Activated CD8-positive, alpha-beta memory T cell treated with anti-CD3 and anti-CD28 coated beads for 1 hour (primary cell): Measurements from ENCODE around the gene SH3TC1.

Experiments used
- DNase-seq, 2 donors: peaks; one replicate each; pipeline ENCODE4 v3.0.0-alpha.2; 2020; ENCODE audit warnings: low read depth in 1 of 2; ENCODE audit errors: extremely low read depth in 1 of 2

SH3TC1 gene

DNA sequence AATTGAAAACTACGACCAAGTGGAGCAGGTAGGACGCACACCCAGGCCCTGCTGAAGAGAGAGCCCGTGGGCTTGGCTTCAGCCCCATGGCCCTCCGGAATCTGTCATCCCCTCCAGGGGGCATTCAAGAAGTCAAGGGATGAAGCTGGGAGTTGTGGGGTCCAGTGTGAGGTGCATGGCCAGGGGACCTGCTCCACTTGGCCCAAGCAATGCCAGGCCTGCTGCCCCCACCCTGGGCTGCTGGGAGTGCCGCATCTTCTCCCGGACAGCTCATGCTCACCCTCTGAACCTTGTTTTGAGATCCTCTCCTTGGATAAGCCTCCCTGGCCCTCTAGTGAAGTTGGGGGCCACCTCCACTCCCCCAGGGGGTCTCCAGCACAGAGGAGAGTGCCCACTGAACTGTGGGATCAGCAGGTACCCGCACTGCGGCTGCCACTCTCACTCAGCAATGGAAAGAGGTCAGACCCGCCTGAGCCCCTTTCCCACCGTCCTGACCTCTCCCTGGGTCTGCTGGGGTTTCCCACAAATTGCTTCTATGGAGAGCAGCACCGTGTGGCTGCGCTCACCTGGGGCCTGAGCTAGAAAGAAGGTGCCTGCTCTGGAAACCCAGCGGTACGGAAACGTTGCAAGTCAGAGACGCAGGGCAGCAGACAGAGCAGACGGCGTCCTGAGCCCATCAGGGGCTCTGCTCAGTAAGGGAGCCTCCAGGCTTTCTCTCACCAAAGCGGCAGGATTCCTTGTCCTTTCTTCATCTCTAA, 35.5 kb upstream of the SH3TC1 start:
- DNase-seq: no peak

GRCh38 chr4:8164194-8164565, 34.9 kb upstream of the SH3TC1 start:
- no peak for DNase-seq

GRCh38 chr4:8164687-8165086, 34.4 kb upstream of the SH3TC1 start:
- DNase-seq: no peak

DNA sequence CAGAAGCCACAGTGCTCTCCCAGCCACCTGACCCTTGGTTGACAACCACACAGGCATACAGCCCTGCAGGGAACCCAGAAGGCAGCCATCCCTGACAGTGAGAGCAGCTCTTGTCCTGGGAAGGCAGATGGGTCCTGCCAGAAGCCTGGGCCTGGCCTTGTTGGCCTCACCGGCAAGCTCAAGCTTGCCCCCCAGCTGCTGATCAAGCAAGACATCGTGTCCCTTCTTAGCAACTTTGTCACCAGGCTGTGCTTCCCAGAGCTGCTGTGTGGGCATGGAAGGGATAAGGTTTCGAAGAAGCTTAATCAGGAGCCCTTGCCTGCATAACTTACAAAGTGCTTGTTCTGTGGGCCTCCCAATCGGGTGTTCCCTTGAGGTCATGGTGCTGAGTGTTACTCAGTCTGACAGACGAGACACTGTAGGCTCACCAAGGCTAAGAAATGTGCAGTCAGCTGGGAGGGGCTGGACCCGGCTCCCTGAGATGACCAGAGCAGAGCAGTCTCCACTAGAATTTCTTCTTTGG, 33.7 kb upstream of the SH3TC1 start:
- DNase-seq: no peak

DNA sequence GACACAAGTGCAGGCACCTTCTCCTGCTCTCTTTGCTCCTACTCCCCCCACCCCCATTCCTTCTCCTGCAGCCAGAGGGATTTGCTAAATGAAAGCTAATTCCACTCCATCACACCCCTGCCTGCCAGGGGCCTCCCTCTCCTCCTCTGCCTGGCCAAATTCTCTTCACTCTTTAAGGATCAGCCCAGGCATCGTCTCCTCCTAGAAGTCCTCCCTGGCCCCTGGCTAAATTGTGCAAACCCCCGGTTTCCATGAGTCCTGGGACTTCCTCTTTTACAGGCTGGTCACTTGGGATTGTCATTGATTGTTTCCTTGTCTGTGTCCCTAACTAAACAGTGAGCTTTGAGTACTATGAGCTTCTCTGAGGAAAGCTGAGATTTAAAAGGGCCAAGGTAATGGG, 31.8 kb upstream of the SH3TC1 start:
- no peak for DNase-seq

- no peak for DNase-seq
Measured at GRCh38 chr4:8167815-8168214, 31.3 kb upstream of the SH3TC1 start.

DNA sequence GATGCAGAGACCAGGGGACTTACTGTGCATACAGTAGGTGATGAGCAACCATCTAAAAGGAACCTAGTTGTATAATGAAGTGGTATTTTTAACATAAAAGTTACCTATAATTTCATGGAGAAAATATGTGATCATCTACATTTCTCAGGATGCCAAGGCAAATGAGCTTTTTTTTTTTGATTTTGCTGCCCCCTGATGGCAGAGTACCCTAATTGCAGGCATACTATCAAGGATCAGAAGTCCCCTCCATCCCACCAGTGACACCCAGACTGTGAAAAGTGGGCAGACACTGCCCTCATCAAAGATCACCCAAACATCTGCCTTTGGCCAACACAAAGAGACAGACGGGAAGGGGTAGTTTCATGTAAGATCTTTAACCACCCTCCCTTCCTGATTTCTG, 30.9 kb upstream of the SH3TC1 start:
- DNase-seq: no peak

DNA sequence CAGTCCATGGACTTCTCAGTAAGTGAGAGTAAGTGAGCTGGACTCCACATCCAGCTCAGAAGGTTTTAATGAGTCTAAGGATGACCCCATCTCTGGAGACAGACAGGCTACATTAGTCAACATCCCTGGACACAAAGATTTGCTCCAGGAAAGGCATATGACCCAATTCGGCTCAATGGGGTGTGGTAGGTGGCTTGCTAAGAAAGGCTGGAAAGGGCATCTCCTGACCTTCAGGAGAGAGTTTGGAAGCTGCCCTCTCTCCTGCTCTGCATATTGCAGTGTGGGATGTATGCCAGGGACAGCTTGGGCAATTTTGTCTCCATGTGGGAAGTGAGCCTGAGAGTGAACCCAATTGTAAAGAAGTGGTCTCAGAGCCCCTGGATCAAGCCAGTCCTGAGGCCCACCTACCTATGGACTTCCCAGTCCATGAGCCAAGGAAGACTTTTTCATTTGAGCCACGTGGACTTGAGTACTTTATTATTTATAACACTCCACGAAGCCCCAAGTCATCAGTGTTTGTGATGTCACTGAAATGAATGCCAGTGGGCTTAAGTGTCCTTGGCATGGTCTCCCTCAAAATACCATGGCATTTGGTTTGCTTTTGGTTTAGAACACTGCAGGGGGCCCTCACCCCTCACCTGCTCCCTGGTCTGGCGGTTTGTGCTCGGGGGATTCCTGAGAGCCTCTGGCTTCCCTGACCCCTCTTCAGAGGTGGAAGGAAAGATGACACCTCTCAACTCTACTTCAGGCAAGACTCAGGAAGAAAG, 30.1 kb upstream of the SH3TC1 start:
- no peak for DNase-seq

GRCh38 chr4:8169763-8170162, 29.3 kb upstream of the SH3TC1 start:
- DNase-seq: no peak

DNA sequence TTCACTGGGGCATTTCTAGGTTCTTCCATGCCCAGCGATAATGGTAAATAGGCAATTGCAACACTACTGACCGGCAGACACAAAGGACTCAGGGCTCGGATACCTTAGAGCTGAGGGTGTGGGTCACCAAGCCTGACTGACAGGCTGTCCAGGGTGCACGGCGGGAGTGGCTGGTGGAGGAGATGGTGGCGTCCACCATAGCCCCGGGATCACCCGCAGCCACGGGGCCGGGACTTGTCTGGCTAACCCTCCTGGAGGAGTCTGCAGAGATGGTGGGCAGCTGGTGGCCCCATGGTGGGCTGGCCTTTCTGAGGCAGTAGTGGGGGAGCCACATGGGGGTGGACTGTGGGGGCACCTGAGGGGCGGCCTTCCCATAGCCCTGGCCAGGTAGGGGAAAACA, 28.7 kb upstream of the SH3TC1 start:
- DNase-seq: no peak

DNA sequence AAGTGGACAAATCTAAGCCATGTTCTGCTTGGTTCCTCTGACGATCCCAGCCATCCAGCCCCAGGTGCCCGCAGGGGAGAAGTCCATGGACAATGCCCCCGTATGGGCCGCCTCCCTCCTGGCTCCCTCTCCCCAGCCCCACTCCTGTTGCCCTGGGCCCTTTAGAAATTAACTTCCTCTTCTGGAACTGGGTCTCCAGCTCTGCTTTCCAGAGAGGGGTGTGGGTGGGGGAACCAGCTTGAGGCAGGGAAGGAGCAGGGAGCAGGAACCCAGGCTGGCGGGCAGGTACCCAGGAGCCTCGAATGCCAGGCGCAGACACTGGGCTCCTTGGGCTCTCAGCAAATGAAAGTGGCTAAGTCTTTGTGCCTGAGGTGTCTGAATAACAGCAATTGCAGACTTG, 27.8 kb upstream of the SH3TC1 start:
- no peak for DNase-seq

GRCh38 chr4:8171984-8172924, 26.8 kb upstream of the SH3TC1 start:
- DNase-seq: no peak

DNA sequence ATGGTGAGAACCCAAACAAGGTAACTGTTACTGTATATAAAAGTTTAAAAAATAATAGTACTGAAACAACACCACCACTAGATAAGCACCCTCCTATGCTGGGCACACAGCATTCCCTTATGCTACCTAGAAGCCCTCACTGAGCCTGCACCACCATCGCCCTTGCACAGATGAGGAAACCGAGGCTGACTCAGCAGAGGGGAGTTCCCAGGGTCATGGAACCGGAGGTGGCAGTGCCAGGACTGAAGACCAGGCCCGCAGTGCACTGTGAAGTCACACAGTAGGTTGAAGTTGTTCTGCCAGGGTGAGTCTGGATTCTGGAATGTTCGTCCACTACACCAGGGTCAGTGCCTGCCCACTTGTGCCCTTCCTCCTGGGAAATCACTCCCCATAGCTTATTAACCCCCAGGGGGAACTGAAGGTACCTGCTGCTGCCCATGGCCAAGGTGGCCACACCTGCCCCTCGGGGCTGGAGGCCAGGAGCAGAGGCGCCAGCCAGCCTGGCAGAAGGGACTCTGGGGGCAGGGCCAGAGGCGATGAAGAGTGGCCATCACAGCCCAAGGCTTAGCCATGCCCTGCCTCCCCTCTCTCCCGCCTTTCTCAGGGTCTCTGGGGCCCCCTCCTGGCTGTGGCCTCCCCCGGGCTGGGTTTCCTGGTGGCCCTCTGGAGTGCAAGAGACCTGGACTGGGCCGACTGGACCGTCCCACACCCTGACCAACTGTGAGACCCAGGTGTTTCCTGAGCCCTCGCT, 25.4 kb upstream of the SH3TC1 start:
- DNase-seq: no peak

GRCh38 chr4:8174970-8175369, 24.1 kb upstream of the SH3TC1 start:
- no peak for DNase-seq

DNA sequence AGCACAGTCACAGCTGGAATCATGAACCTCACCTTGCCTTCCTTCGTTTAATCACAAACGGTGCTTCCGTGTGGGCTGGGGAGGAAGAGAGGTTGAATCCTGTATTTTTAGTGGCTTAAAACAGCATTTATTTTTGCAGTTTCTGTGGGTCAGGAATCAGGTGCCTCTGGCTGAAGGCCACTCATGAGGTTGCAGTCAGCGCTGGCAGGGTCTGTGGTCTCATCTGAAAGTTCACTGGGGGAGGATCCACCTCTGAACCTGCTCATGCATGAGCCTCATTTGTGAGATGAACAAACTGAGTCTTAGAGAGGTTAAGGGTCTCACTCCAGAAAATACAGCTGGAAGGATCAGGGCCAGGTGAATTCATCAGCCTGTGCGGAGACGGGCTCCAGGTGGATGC, 23.4 kb upstream of the SH3TC1 start:
- DNase-seq: no peak

DNA sequence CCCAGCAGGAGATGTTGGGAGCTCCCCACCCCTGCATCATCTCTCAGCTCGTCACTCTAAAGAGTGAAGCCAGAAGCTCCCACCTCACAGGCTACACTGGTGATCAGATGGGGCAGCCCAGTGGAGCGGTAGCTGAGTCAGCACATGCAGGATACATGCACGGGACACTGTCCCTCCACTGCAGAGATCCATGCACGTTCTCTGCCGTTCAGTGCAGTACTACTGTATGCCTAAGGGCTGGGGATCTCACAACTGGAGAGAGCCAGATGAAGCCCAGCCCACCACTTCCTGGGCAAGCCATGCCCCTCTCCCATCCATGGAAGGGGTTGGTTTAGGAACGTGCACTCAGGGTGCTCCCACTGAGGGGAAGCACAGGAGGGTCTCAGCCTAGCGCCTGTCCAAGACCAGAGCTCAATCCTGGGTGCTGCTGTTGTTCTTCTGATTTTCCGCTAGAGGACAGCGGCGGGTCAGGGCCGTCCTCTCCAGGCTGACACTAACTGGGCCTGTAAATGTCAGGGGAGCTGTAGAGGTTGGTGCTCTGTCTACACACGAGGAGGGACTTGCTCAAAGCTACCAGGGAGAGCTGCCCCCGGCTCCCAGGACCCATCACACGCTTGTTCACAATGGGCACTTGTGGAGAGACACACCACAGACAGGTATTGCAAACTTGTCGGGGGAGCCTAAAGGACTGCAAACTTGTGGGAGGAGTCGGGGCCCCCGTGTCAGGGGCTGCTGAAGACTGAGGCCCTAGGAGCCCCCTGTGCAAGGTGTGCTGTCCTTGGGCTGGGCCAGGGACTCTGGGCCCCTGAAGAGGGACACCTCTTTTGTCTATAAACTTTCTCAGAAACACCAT, 22.3 kb upstream of the SH3TC1 start:
- DNase-seq: no peak

GRCh38 chr4:8177552-8177951, 21.5 kb upstream of the SH3TC1 start:
- no peak for DNase-seq

DNA sequence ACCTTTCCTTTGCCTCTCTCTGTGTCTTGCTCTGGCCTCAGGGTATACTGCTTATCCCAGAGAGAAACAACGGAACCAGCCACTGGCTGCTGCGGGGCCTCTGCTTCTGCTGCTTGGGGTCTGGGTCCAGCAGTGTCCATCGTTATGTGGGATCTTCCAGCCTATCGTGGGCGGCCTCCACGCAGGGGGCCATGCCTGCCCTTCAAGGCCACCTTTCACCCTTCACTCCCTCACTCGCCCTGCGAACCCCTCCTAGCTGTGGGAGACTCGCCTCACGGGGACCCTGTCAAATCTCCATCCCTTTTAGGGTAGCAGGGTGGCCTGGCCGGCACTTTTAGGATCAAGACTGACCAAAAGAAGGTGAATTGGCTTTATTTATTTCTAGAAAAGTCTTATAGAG, 21.1 kb upstream of the SH3TC1 start:
- DNase-seq: no peak

GRCh38 chr4:8179074-8179473, 20.0 kb upstream of the SH3TC1 start:
- DNase-seq: no peak

GRCh38 chr4:8179771-8180170, 19.3 kb upstream of the SH3TC1 start:
- no peak for DNase-seq
